Erythroblast (primary cell): Measurements from ENCODE around the gene EMC1.
"Not testable (repeated sequence)": the region's sequence is repeated elsewhere in the genome, so short reads cannot be mapped to it uniquely, and the experiment has no call there.

Experiments used
- DNase-seq, 2 experiments: peaks; one replicate each; lab custom pipeline; 2025; lab: John Stamatoyannopoulos, UW
- GATA1 ChIP-seq: IDR thresholded peaks from 2 replicates; pipeline ENCODE4 v1.6.1; 2011; ENCODE audit warnings: low read depth, mild to moderate bottlenecking, control low read depth, low read length, moderate library complexity
- POLR2A ChIP-seq: IDR thresholded peaks from 2 replicates; pipeline ENCODE4 v1.6.1; 2011; ENCODE audit warnings: mild to moderate bottlenecking, low read length

The EMC1 gene

DNA sequence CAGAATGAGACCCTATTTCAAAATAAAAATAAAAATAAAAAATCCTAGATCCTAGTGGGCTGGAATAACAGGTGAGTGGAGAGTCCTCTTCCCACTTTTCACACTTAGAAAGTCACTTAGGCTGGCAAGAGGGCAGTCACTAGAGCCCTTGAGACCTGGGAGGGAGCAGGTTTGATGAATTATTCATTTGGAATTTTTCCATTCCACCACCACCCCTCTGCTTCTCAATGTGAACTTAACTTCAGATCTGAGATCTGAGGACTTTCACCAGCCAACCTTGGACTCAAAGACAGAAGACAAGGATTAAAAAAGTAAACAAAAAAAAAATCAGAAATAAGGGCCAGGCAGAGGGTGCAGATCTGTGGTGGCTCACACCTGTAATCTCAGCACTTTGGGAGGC is 20.7 kb upstream of the EMC1 start:
- no peak for DNase-seq
- no peak for TF ChIP-seq GATA1
- TF ChIP-seq POLR2A = no peak

DNA sequence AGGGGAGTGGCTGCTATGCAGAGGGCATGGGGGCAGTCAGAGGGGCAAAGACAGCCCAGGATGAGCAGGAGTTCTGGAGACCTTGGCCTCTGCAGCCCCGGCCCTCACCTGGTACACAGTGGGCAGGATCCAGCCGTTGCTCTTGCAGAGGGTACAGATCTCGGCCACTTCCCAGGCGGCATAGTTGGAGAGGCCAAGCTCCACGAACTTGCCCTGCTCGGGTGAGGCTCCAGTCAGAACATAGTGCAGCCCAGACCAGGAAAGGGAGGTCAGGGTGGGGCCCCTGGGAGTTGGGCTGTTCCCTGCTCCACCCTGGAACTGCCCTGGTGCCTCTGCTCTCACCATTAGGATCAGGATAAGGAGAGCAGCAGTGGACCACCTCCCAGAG is 19.0 kb upstream of the EMC1 start:
- DNase-seq = not testable (repeated sequence)

- peak; percentile 20 to 29 for DNase-seq
These were observed 18.4 kb upstream of the EMC1 start for GRCh38 chr1:19269427-19270342.

DNA sequence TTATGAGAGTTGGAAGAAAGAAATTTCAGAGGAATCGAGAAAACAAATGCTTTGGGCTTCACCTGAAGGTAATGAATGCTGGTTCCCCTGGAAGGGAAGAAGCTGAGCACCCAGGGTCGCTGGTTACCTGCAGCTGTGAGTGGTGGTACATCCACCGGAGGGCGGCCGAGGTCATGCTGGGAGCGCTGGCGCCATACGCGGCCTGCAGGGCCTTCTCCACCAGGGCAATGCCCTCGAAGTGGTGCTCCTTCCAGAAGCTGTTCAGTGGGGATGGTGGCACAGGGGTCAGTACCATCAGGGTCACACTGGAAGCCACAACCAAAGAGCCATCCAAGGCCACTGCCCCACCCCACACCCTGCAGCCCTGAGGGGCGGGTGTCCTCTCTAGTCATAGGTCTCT is 17.1 kb upstream of the EMC1 start:
- no peak for TF ChIP-seq GATA1
- no peak for TF ChIP-seq POLR2A
- no peak for DNase-seq

DNA sequence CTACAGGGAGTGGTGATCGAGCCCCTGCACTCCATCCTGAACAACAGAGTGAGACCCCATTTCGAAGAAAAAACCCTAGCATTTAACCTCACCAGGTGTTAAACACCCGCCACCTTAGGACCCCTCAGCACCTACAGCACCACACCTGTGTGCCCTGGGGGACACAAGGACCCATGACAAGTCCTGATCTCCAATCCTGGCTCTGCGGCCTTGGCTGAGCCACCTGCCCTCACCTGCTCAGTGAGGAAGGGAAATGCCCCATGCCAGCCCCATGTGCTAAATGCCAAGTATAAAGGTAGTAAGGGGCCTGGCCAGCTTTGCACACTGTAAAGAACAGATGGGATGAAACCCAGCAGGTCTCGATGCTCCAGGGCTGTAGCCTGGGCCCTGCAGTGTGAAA is 11.4 kb upstream of the EMC1 start:
- DNase-seq = no peak
- no peak for TF ChIP-seq GATA1
- no peak for TF ChIP-seq POLR2A

GRCh38 chr1:19262047-19262446 is 10.7 kb upstream of the EMC1 start:
- TF ChIP-seq GATA1 (no peak), POLR2A (no peak)
- DNase-seq = no peak

- peak; percentile 11 to 12 for DNase-seq
- TF ChIP-seq POLR2A (no peak), GATA1 (no peak)
These were observed 9.2 kb upstream of the EMC1 start for GRCh38 chr1:19260211-19261138.

GRCh38 chr1:19258353-19258752 is 7.0 kb upstream of the EMC1 start:
- DNase-seq = no peak
- no peak for TF ChIP-seq GATA1
- TF ChIP-seq POLR2A = no peak

DNA sequence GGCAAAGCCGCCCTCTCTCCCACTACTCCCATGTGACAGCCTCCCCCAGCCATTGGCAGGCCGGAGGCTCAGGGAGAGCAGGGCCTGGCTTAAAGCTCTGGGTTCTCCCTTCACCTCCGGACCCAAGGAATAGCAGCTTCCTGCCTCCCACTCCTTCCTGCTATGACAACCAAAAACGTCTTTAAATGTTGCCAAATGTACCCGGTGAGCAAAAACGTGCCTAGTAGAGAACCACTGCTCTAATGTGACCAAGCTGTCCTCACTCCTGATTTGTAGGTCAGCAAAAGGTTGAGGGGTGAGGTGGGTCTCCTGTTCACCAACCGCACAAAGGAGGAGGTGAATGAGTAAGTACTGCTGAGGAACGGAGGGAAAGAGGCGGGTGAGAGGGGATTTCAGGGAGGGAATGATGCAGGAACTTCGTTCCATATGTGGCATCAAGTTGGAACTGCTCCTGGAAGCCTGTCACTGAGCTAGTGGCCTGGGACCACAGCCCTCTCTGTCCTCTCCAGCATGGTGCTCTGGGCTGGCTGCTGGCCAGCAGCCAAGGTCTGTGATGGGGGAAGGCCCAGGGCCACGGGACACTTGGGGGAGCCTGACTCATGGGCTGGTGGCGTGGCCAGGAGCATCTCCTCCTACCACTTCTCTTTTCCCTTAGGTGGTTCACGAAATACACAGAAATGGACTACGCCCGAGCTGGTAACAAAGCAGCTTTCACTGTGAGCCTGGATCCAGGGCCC is 6.0 kb upstream of the EMC1 start:
- TF ChIP-seq GATA1 = no peak
- no peak for TF ChIP-seq POLR2A
- DNase-seq = peak in 1 of 2 experiments; percentile 28

DNA sequence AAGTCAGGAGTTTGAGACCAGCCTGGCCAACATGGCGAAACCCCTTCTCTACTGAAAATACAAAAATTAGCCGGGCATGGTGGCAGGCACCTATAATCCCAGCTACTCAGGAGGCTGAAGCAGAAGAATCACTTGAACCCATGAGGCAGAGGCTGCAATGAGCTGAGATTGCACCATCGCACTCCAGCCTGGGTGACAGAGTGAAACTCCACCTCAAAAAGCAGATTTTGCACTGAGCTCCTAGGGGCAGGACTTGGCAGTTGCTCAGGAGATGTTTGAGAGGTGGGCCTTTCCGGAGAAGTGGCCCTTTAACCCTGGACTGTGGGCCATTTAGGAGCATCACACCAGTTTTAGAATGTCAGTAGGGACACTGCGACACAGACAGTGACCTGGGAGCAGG is 5.0 kb upstream of the EMC1 start:
- DNase-seq = not testable (repeated sequence)

- DNase-seq = no peak
- no peak for TF ChIP-seq GATA1
- no peak for TF ChIP-seq POLR2A
These were observed 4.0 kb upstream of the EMC1 start for GRCh38 chr1:19255288-19255687.

DNA sequence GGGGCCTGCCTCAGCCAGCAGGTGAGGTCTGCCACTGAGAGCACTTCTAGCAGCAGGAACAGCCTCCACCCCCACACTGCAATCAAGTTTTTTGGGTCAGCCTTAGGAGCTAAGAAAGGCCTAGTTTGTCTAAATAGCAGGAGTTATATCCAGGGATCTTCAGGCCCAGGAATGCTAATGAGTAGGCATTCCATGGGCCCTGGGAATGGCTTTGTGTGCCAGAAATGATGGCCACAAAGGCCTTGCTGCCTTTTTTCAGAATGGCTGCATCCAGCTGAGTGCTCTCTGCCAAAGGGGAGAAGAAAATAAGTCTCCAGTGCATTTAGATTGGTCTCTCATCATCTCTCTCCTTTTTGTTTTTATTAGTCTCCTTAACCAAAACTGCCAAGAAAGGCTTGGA is 3.1 kb upstream of the EMC1 start:
- no peak for TF ChIP-seq GATA1
- no peak for TF ChIP-seq POLR2A
- DNase-seq = no peak

DNA sequence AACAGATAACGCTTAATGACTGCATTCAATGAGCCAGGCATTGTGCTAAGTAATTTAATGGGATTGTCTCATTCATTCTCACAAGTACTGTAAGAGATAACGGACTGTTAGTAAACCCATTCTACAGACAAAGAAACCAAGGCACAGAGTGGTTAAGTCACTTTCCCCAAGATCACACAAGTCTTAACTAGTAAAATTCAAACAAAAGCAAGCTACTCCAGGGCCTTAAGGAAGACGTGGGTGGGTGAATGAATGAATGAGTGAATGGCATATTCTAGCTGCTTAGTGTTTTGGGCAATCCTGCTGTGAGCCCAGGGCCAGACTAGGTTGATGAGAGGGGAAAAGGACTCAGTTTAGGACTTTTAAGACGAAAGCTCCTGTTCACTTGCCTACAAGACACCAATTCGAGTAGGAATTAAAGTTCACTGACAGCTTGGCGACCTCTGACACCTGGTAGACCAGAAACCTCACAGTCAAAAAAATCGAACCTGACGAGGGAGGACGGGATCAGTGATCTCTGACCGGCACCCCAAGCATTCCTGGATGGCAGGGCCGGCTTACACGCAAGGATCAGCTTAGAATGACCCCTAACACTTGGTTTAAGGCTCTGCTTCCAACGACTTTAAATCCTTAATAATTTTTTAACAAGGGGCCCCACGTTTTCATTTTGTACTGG is 557 bp downstream of the EMC1 start:
- peak; percentile 58 to 65 for DNase-seq
- TF ChIP-seq POLR2A (no peak), GATA1 (no peak)
